Fibroblast of mammary gland (primary cell): ENCODE measurements around the gene CBLN3.
"Not testable (repeated sequence)": the region's sequence is repeated elsewhere in the genome, so short reads cannot be mapped to it uniquely, and the experiment has no call there.

Experiments
- DNase-seq: peaks from one replicate; pipeline ENCODE4 v3.0.0-alpha.2; 2010; ENCODE audit warnings: low read depth
- H3K4me3 ChIP-seq: 2 replicates; pipeline ENCODE4 v1.5.1; 2011; ENCODE audit warnings: low read depth, mild to moderate bottlenecking, low read length, moderate library complexity; ENCODE audit not compliant: control insufficient read depth
- TF ChIP-seq, protein P1 (sequence below): conservative IDR thresholded peaks from 2 replicates; pipeline ENCODE4 v1.5.1; 2011; ENCODE audit warnings: low read depth, low read length, inconsistent platforms; ENCODE audit not compliant: control insufficient read depth, insufficient read depth

CBLN3 gene

DNA sequence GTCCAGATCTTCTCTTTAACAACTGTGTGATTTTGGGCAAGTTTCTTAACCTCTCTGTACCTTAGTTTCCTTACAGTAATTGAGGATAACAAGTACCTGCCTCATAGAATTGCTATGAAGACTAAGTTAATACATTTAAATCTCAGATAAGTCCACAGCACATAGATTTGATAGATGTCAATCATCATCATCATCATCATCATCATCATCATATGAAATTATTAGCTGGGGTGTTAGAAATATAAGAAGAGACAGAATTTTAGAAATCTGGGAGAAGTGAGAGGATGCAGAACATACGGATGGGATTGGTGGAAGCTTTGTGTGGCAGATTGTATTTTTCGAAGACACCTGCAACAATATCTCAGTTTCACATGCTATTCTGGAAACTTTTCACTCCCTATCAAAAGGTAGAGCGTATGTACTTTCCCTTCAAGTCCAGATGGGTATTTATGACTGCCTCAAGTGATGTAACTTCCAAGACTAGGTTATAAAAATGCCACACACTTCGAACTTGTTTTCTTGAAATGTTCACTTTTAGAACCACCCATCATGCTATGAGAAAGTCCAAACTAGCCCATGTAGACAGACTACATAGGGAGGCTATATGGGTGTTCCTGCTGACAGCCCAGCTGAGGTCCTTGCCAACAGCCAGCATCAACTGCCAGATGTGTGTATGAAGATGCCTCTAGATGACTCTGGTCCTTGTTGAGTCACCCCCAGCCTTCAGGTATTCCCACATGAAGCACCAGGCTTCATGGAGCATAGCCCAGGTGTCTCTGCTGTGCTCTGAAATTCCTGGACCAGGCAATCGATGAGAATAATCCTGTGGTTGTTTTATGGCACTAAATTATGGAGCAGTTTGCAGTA lies 33.8 kb upstream of the CBLN3 start:
- TF ChIP-seq, protein P1, sequence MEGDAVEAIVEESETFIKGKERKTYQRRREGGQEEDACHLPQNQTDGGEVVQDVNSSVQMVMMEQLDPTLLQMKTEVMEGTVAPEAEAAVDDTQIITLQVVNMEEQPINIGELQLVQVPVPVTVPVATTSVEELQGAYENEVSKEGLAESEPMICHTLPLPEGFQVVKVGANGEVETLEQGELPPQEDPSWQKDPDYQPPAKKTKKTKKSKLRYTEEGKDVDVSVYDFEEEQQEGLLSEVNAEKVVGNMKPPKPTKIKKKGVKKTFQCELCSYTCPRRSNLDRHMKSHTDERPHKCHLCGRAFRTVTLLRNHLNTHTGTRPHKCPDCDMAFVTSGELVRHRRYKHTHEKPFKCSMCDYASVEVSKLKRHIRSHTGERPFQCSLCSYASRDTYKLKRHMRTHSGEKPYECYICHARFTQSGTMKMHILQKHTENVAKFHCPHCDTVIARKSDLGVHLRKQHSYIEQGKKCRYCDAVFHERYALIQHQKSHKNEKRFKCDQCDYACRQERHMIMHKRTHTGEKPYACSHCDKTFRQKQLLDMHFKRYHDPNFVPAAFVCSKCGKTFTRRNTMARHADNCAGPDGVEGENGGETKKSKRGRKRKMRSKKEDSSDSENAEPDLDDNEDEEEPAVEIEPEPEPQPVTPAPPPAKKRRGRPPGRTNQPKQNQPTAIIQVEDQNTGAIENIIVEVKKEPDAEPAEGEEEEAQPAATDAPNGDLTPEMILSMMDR = no peak
- no peak overlapping the region for H3K4me3 ChIP-seq
- DNase-seq = no peak

DNA sequence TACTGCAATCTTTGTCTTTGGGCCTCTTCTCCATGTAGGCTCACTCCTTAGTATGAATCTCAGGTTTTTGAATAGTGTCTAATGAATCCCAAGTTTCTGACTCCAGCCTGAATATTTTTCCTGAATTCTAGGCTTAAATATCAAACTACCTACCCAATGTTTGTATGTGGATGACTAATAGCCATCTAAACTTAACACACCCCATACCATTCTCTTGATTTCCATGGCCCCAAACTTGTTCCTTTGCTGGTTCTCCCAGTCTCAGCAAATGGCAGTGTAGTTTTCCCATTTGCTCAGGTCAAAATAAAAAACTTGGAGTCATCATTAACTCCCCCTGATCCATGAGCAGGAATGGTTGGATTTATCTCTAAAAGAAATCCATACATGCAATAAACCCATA lies 31.9 kb upstream of the CBLN3 start:
- DNase-seq = no peak
- TF ChIP-seq, protein P1 = no peak
- H3K4me3 ChIP-seq = no peak overlapping the region

DNA sequence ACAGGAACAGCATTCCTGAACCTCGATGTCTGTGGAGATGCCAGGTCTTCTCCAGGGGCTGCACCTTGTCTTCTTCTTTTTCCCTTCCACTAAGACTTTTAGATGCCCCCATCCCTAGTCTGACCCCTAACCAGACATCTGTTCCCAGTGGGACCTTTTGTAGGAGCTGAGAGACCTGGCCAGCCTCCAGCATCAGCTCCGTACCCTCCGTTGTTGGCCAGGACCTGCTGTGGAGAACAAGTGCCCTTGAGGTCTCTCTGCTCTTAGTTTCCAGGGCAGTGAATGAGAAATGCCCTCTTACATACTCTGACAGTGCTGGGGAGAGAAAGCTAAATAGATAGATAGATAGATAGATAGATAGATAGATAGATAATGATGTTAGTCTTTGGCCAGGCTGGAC lies 29.9 kb upstream of the CBLN3 start:
- TF ChIP-seq, protein P1 = no peak
- no peak for DNase-seq
- no peak overlapping the region for H3K4me3 ChIP-seq

DNA sequence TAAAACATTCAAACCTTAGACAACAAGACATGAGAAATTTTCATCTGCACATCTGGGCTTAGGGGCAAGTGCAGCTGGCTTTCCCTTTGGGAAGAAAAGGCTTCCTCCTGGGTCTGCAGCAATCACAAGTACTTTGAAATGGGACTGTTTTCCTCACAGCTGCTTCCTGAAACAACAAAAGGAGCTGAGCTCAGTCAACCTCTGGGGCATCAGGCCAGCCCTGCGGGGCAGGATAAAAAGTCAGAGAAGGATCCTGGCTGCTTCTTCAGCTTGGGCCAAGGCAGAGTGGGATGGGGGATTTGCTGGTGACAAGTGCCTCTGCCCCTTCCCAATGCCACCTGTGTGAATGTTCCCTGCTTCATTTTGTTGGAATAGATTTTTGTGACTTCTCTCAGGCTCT lies 29.3 kb upstream of the CBLN3 start:
- TF ChIP-seq, protein P1 = no peak

DNA sequence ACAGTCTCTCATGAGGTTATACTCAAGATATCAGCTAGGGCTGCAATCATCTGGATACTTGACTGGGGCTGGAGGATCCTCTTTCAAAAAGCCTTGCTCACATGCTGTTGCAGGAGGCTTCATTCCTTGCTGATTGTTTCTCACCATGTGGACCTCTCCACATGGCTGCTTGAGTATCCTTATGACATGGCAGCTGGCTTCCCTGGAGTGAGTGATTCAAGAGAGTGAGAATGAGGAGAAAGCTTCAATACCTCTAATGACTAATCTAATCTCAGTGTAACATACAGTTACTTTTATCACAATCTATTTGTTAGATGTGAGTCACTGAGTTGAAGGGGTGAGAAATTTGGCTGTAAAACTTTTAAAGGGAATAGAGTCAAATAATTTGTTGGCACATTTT lies 27.5 kb upstream of the CBLN3 start:
- TF ChIP-seq, protein P1 = no peak
- DNase-seq = no peak
- no peak overlapping the region for H3K4me3 ChIP-seq

More for the DNA sequence above, 29.3 kb upstream of the CBLN3 start:
- no peak for DNase-seq
- H3K4me3 ChIP-seq = no peak overlapping the region

DNA sequence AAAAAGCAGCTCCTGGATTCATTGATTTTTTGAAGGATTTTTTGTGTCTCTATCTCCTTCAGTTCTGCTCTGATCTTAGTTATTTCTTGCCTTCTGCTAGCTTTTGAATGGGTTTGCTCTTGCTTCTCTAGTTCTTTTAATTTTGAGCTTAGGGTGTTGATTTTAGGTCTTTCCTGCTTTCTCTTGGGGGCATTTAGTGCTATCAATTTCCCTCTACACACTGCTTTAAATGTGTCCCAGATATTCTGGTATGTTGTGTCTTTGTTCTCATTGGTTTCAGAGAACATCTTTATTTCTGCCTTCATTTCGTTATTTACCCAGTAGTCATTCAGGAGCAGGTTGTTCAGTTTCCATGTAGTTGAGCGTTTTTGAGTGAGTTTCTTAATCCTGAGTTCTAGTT lies 21.4 kb upstream of the CBLN3 start:
- not testable (repeated sequence) for DNase-seq, H3K4me3 ChIP-seq

DNA sequence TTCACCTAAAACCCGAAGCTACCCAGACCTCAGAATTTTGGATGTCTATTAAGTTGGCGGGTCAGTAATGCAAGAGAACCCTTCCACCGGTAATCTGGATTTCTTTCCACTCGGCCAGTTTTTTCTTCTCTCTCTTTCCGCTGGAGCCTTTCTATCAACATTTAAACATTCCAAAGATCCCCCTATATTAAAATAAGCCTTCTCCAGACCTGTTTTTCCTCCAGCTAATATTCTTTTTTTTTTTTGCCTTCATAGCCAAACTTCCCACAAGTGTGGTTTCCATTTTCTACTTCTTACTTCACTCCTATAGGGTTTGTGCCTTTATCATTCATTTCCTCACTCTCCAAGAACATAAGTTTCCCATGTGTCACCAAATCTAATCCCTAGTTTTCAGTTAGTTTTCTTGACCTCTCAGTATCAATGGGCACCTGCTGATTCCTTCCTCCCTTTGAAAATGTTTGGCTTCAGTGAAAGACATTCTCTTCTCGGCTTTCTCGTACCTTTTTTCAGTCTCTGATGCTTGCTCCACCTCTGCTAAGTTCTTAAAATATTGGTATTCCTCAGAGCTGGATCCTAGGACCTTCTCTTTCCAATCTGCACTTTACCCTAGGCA lies 13.7 kb upstream of the CBLN3 start:
- TF ChIP-seq, protein P1 = no peak
- peak overlapping the region; percentile 98 for H3K4me3 ChIP-seq
- DNase-seq = no peak
